GM11168 (cell line): Measurements from ENCODE around the gene LARP6.

Source experiments
- in situ Hi-C: fragments of 300-500 bp; cut with MboI; formaldehyde crosslinking; loops from one replicate; pipeline ENCODE4 v1.12.0; 2022; ENCODE audit warnings: low sequenced_read_pairs; ENCODE audit not compliant: unreplicated experiment

The LARP6 gene

DNA sequence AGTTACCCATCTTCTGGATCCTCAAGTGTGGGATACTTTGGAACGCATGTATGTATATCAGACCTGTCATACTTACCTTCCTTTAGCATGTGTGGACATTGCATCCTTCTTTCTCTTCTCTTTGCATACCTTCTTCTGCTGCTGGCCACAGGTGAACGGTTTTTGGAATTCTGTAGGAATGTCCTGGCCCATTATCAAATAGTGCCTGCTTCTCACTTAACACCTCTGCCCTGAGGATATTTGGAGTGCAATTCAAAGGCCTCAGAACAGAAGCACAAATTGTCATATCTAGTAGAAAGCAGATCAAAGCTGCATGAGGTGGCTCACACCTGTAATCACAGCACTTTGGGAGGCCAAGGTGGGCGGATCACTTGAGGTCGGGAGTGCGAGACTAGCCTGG is 56.5 kb downstream of the LARP6 start:
- in situ Hi-C loops = no loop called here

DNA sequence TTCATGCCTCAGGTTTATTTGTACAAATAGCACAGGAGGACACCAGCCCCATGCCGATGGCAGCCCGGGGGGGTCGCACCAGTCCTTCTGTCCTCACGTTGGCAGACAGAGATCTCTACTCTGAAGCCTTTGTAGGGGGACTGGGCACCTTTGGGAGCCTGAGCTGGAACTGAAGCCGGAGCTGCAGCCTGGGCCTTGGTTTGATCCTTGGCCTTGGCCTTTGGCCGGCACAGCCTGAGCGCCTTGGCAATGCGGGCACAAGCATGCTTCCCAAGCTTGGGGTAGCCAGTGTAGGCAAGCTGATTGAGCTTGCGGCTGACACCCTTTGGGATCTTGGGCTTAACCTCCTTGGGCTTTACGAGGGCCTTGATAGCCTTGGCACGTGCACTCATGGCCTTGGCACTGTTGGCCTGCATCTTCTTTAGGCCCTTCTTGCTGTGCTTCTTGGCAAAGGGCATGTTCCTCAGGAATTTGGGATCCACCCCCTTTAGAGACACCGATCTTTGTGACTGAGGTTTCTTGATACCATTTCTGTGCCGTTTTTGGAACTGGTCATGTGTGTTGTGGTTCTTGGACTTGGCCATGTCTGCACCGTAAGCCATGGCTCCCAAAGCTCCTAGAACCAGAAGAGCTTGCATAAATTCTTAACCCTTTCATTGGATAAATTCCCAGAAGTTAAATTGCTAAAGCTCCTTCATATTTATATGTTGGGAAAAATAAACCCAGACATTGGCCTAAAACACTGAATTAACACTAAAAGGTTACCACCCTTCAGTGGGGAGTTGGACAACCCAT is 57.2 kb downstream of the LARP6 start:
- in situ Hi-C loops = no loop called here

DNA sequence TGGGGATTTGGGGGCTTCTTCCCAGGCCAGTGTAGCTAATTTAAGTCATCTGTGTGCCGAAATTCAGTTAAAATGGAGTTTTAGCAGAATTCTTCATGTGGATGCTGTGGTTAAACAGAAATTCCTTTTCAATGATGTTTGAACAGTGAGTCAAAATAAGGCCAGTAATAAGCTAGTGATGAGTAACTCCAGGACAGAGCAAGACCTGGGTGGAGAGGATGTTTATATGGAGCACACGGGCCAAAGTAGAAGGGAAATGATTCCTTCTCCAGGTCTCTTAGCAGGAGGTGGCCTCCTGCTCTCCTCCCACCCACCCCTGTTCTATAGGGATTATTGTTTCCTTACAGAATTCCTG is 58.7 kb downstream of the LARP6 start:
- in situ Hi-C loops = no loop called here

DNA sequence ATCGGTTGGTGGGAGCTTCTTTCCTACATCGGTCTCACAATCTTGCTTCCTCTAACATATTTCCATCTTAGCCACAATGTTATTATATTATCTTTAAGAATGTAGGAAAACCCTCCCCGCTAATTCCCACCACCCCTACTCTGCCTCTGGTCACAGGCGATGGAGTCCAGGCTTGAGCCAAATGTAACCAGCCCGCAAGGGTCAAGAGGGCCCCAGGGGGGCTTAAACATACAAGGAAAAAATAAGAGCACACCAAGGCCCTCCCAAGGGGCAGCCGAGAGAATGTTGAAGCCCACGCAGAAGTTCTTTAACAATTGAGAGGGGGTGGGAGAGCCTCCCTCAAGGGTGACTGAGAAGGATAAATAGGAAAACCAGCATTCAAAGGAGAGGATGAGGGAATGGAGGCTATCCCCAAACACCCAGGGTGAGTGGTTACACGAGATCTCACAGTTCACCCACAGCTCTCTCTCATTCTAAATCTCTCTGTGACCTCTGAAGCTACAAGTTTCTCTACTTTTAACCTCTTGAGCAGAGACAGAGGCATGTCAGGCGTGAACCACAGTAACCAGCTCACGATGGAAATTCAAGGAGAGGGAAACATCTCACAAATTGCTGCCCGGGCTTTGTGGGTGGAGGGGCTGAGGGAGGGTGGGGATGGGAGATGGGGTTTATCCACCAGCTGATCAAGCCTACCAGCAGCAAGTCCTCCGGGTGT is 59.2 kb downstream of the LARP6 start:
- in situ Hi-C loops = no loop called here

DNA sequence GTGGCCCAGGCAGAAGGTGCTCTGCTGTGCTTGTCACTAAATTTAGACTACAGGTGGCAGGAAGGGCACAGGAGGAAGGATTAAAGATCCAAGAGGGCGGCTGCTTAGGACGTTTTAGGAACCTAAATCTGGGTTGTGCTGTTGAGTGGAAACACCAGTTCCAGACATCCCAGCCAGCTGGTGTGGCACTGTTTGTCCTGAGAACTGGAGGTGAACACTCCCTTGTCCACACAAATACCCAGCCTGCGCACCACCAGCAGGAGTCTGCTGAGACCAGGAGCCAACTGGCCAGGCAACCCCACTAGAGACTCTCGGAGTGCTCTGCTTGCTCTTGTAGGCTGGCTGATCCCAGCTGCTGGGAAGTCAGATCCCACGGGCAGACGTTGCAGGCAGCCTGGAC is 60.3 kb downstream of the LARP6 start:
- in situ Hi-C loops = no loop called here

DNA sequence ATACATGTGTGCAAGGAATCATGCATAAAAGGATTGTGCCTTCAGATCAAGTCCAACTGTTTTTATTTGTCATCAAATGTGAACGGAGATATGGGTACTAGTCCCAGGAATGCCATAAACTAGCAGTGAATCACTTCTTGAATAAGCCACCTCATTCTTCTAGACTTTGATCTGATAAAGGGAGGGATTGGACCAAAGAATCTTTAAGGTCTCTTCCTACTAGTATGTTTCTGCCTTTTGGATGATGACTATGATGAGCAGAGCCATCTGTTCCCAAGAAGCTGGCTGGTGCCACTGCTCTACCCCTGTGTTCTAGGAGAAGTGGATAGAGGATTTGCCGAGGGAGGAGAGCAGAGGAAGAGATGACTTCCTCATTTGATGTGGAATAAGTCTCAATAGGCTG is 61.8 kb downstream of the LARP6 start:
- in situ Hi-C loops = no loop called here

DNA sequence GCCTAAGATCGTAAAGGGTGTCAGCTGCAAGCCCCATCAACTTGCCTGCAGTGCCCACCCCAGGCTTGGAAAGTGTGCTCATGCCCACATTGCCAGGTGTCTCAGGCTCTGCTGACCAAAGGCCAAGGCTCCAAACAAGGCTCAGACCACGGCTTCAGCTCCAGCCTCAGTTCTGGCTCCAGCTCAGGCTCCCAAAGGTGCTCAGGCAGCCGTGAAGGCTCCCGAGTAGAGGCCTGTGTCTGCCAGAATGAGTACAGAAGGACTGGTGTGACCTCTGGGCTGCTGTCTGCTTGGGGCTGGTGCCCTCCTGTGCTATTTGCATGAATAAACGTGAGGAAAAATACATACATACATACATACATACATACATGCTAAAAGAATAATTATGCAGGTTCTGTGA is 62.7 kb downstream of the LARP6 start:
- in situ Hi-C loops = no loop called here

DNA sequence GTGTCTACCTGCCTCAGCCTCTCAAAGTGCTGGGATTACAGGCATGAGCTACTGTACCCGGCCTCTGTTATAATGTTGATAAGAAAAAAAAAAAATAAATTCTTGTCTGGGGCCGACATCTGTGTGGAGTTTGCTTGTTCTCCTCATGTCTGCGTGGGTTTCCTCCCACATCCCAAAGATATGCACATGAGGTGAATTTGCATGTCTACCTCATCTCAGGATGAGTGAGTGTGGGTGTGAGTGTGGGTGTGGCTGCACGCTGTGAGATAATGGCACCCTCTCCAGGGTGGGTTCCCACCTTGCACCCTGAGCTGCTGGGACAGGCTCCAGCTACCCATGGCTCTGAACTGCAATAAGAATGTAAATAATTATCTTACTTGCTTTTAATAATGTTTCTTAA is 64.7 kb downstream of the LARP6 start:
- in situ Hi-C loops = no loop called here

DNA sequence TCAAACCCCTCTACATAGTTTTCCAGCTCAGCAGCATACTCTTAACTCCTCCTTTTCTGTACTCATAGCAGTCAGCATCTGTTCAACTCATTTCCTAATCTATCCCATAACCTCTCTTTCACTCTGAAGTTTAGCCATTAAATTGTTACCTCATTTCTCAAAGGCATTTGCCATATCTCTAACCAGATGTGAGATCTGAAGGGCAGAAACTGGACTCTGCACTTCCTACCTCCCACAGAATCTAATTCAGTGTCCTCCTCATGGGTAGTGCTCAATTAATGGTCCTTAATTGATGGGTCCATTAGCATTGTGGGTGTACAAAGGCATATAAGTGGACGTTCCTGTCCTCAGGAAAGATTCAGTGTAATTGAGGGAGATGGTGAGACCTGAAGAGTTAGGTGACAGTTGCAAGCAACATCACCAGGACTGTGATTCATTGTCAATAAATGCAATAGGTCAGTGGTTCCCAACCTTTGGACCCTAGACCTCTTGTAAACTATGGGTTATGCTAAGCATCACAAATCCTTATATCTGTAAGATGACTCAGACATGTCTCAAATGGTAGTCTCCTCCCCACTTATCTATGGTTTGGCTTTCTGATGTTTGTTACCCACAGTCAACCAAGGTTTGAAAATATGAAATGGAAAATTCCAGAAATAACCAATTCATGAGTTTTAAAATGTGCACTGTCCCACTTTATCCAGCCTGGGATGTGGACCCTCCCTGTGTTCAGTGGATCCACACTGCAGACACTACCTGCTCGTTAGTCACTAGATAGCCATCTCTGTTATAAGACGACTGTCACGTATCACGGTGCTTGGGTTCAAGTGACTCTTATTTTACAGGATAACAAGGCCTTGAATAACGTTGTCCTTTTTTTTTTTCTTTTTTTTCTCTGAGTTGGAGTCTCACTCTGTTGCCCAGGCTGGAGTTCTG is 65.6 kb downstream of the LARP6 start:
- in situ Hi-C loops = no loop called here

DNA sequence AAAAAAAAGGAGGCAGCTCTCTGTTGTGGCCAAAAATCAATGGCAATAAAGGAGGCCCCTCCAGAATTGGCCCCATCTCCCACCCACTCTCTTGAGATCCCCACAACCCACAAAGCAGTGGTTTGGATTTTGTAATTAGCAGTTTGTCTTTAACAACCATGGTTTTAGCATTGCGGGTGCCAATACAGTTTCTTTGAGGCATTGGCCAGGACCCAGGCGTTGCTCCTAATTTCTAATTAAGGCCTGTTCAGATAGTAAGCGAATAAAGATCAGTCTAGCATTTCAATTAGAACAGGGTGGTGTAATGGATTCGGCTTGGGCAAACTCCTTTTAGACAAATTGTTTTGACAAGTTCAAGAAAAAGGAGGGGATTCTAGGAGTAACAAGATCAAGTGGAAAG is 67.0 kb downstream of the LARP6 start:
- in situ Hi-C loops = no loop called here

DNA sequence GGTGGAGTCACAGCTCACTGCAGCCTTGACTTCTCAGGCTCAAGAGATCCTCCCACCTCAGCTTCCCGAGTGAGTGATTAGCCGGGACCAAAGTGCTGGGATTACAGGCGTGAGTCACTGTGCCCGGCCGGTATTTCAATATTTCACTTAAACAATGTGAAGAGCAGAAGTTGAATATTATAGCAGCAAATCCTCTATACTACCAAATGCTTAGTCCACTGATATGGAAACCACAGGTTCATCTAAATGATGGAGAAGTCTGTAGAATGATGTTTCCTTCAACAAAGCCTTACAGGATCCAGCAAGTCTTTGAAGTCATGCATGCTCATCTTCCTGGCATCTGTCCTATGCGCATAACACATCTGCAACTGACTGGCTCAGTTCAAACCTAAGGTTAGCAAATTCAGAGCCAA is 70.3 kb downstream of the LARP6 start:
- in situ Hi-C loops = no loop called here

DNA sequence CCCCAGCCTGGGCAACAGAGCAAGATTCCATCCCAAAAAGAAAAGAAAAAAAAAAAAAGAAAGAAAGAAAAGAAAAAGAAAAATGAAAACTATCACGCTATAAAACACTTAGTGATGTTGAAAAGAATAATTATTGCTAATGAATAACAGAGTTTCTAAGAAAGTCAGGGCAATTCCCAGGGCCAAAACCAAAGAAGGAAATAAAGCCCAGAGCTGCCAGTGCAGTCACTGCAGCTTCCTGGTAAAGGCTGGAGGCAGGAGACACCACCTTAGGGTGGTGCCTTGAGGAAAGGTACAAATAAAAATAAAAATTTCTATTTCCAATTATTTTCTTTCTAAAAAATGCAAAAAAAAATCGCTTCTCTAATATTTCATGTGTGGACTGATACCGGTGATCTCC is 70.9 kb downstream of the LARP6 start:
- in situ Hi-C loops = no loop called here

DNA sequence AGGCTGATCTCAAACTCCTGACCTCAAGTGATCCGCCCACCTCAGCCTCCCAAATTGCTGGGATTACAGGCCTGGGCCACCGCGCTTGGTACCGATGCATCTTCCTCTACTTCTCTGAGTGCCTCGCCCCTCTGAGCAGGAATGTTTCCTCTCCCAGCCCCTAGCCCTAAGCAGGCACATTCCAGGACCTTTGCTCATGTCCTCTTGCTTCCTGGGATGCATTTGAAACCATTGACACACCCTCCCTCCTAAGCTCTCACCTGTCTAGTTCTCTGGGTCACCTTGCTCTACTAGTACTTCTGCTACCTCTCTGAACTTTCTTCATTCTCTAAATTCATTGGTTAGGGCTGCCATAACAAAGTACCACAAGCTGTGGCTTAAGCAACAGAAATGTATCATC is 72.7 kb downstream of the LARP6 start:
- in situ Hi-C loops = no loop called here
